Measurements from ENCODE around the gene RNF169.

The RNF169 gene

DNA sequence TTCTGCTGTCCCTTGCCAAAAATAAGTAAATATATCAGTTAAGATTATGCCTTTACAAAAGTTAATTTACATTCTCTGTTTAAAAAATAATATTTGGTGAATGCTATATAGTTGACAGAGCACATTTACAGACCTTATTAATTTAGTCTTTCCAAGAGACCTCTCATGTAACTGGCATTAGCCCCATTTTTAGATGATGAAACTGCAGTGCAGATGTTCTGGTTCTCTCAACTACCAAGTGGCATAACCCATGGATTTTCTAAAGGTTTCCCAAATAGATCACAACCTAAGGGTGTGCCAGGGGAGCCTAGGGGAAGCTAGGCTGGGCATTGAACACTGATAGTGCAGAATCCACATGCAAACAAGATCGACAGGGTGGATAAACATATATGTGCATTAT, 88.5 kb downstream of the RNF169 start:
- Histone ChIP-seq H4K20me1 (ENCODE audit: low read depth, low read length) (no peaks in the 10 kb centered on the region), H2AFZ (ENCODE audit: low read depth, low read length, severe bottlenecking) (no peak overlapping the region), H3K27me3 (ENCODE audit: low read length) (no peaks in the 10 kb centered on the region), H3K4me3 (ENCODE audit: insufficient read depth, low read length, poor library complexity, severe bottlenecking) (no peak overlapping the region), H3K9me2 (replicated peaks; ENCODE audit: insufficient read depth, low read length) (no peaks in the 10 kb centered on the region), H3K79me2 (ENCODE audit: insufficient read depth, low read length) (no peaks in the 10 kb centered on the region), H3K36me3 (ENCODE audit: low read length) (0 out of 2 replicates have a peak, but pooled peaks cover 2% of the 10 kb centered on the region), H3K9me3 (ENCODE audit: insufficient read depth, low read length) (no peaks in the 10 kb centered on the region), H3F3A (ENCODE audit: insufficient read depth) (no peaks in the 10 kb centered on the region), H3K27ac (ENCODE audit: low read depth, low read length) (no peak overlapping the region), H3K4me2 (ENCODE audit: low read depth, low read length, poor library complexity, severe bottlenecking) (no peak overlapping the region), H3K9ac (ENCODE audit: low read length) (no peak overlapping the region)
- TF ChIP-seq, protein P1, sequence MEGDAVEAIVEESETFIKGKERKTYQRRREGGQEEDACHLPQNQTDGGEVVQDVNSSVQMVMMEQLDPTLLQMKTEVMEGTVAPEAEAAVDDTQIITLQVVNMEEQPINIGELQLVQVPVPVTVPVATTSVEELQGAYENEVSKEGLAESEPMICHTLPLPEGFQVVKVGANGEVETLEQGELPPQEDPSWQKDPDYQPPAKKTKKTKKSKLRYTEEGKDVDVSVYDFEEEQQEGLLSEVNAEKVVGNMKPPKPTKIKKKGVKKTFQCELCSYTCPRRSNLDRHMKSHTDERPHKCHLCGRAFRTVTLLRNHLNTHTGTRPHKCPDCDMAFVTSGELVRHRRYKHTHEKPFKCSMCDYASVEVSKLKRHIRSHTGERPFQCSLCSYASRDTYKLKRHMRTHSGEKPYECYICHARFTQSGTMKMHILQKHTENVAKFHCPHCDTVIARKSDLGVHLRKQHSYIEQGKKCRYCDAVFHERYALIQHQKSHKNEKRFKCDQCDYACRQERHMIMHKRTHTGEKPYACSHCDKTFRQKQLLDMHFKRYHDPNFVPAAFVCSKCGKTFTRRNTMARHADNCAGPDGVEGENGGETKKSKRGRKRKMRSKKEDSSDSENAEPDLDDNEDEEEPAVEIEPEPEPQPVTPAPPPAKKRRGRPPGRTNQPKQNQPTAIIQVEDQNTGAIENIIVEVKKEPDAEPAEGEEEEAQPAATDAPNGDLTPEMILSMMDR (IDR thresholded peaks at IDR 0.05; ENCODE audit: insufficient read depth, low read length, poor library complexity, severe bottlenecking): no peak
- no peak for TF ChIP-seq EZH2phosphoT487 (conservative IDR thresholded peaks at IDR 0.05; ENCODE audit: low read length)

DNA sequence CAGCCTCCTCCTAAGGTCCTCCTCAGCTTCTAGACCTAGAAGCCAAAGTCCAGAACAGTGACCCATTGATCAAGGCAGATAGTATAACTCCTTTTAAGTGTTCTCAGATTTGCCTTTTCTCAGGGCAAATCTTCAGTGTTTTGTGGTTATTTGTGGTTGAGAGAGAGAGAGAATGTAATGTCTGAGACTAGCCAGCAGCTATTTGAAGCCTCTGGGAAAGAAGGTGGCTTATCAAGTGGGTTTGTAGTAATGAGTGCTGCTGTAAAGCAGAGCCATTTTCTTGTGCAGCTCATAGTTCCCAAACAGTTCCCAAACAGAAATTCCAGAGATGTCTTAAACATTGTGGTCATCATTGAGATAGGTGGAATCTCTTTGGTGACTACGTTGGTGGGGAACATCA, 89.5 kb downstream of the RNF169 start:
- Histone ChIP-seq H3K36me3 (ENCODE audit: low read length) (0 out of 2 replicates have a peak, but pooled peaks cover 2% of the 10 kb centered on the region), H3F3A (ENCODE audit: insufficient read depth) (no peaks in the 10 kb centered on the region), H3K27me3 (ENCODE audit: low read length) (no peaks in the 10 kb centered on the region), H2AFZ (ENCODE audit: low read depth, low read length, severe bottlenecking) (no peak overlapping the region), H4K20me1 (ENCODE audit: low read depth, low read length) (no peaks in the 10 kb centered on the region), H3K9me3 (ENCODE audit: insufficient read depth, low read length) (no peaks in the 10 kb centered on the region), H3K4me3 (ENCODE audit: insufficient read depth, low read length, poor library complexity, severe bottlenecking) (no peak overlapping the region), H3K9ac (ENCODE audit: low read length) (no peak overlapping the region), H3K9me2 (replicated peaks; ENCODE audit: insufficient read depth, low read length) (no peaks in the 10 kb centered on the region), H3K4me2 (ENCODE audit: low read depth, low read length, poor library complexity, severe bottlenecking) (no peak overlapping the region), H3K27ac (ENCODE audit: low read depth, low read length) (no peak overlapping the region), H3K79me2 (ENCODE audit: insufficient read depth, low read length) (no peaks in the 10 kb centered on the region)
- TF ChIP-seq EZH2phosphoT487 (conservative IDR thresholded peaks at IDR 0.05; ENCODE audit: low read length): no peak
- TF ChIP-seq, protein P1 (IDR thresholded peaks at IDR 0.05; ENCODE audit: insufficient read depth, low read length, poor library complexity, severe bottlenecking): no peak

DNA sequence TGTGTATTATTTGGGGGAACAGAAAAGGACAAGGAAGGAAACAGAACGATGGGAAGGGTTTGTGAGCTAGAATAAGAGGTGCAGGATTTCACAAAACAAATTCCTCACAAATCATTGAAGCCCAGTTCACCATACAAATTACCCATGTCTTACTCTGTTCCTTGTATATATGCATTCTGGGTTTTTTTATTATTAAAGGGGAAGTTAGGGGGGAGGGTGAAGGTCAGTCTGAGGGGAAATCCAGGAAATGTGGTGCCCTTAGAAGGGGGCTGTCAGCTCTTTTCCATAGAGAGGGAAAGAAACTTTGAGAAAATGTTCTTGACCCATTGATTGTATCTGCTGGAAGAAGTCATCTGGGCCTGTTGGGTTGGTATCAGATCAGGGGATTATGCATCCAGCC, 90.8 kb downstream of the RNF169 start:
- Histone ChIP-seq H3K9ac (ENCODE audit: low read length) (no peak overlapping the region), H3K27me3 (ENCODE audit: low read length) (no peaks in the 10 kb centered on the region), H3K79me2 (ENCODE audit: insufficient read depth, low read length) (no peaks in the 10 kb centered on the region), H3K36me3 (ENCODE audit: low read length) (0 out of 2 replicates have a peak, but pooled peaks cover 2% of the 10 kb centered on the region), H3F3A (ENCODE audit: insufficient read depth) (no peaks in the 10 kb centered on the region), H3K9me2 (replicated peaks; ENCODE audit: insufficient read depth, low read length) (no peaks in the 10 kb centered on the region), H3K4me2 (ENCODE audit: low read depth, low read length, poor library complexity, severe bottlenecking) (no peak overlapping the region), H2AFZ (ENCODE audit: low read depth, low read length, severe bottlenecking) (no peak overlapping the region), H3K9me3 (ENCODE audit: insufficient read depth, low read length) (no peaks in the 10 kb centered on the region), H3K4me3 (ENCODE audit: insufficient read depth, low read length, poor library complexity, severe bottlenecking) (no peak overlapping the region), H4K20me1 (ENCODE audit: low read depth, low read length) (no peaks in the 10 kb centered on the region), H3K27ac (ENCODE audit: low read depth, low read length) (no peak overlapping the region)
- no peak for TF ChIP-seq EZH2phosphoT487 (conservative IDR thresholded peaks at IDR 0.05; ENCODE audit: low read length)
- TF ChIP-seq, protein P1 (IDR thresholded peaks at IDR 0.05; ENCODE audit: insufficient read depth, low read length, poor library complexity, severe bottlenecking): no peak

Data from SU-DHL-6 (cell line).